ENCODE results near the gene ADAMTS4.
"Not testable (repeated sequence)": the region's sequence is repeated elsewhere in the genome, so short reads cannot be mapped to it uniquely, and the experiment has no call there.

The ADAMTS4 gene, protein sequence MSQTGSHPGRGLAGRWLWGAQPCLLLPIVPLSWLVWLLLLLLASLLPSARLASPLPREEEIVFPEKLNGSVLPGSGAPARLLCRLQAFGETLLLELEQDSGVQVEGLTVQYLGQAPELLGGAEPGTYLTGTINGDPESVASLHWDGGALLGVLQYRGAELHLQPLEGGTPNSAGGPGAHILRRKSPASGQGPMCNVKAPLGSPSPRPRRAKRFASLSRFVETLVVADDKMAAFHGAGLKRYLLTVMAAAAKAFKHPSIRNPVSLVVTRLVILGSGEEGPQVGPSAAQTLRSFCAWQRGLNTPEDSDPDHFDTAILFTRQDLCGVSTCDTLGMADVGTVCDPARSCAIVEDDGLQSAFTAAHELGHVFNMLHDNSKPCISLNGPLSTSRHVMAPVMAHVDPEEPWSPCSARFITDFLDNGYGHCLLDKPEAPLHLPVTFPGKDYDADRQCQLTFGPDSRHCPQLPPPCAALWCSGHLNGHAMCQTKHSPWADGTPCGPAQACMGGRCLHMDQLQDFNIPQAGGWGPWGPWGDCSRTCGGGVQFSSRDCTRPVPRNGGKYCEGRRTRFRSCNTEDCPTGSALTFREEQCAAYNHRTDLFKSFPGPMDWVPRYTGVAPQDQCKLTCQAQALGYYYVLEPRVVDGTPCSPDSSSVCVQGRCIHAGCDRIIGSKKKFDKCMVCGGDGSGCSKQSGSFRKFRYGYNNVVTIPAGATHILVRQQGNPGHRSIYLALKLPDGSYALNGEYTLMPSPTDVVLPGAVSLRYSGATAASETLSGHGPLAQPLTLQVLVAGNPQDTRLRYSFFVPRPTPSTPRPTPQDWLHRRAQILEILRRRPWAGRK

DNA sequence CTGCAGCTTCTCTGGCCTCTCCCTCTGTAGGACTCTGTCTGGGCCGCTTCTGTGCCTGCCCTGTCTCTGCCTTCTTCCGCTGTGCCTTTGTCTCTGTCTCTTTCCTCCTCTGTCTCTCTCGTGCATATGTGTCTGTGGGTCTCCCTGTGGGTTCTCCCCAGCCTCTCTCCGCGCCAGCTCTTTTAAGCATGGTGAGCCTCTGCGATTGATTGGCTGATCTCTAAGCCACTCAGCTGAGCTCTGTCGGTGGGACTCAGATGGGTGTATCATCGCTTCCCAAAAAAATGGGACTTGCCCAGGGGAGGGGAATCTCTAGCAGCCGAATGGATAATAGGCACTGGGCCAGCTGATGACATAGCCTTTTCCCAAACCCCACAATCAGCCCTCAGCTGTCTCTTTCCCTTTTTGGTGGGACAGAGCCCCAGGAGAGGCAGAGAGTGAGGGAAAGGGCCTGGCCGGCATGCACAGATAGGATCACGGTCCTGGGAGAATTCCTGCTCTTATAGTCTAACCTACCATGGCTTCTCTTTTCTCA lies at the start of gene ADAMTS4:
TSS of gene ADAMTS4 (minus strand) at position 158 of the 535 bp plus-strand sequence. CDS start 427 bp downstream, outside the sequence.
- DNase-seq: no peak

DNA sequence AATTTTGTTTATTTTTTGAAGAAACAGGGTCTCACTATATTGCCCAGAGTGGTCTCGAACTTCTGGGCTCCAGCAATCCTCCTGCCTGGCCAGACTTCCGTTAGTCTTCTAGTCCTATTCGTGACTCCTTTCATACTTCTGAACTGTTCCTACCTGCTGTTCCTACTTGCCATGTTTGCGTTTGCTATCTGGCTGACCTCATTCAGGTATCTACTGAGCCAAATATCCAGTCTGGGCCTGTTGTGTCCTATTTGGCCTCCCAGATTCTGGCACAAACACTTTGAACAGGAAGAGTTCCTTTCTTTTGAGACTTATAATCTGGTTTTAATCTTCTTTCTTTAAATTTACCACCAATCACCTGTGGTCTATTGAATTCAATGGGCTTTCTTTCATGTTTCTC lies 46.0 kb upstream of the ADAMTS4 start:
- DNase-seq: no peak

DNA sequence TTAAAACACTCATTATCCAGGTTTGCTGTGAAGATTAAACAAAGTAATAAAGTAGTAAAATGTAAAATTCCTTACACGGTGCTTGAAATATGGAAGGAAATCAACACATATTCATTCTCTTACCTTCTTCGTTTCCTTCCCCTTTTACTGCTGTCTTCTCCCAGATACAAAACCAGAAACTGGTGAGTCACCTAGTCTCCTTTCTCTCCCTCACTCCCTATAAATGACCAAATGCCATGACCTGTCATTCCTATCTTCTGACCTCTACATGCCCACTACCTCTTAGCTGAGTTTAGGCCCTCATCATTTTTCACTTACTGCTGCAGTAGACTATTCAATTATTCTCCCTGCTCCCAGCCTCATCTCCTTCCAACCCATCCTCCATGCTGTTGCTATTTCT lies 43.5 kb upstream of the ADAMTS4 start:
- DNase-seq: no peak

DNA sequence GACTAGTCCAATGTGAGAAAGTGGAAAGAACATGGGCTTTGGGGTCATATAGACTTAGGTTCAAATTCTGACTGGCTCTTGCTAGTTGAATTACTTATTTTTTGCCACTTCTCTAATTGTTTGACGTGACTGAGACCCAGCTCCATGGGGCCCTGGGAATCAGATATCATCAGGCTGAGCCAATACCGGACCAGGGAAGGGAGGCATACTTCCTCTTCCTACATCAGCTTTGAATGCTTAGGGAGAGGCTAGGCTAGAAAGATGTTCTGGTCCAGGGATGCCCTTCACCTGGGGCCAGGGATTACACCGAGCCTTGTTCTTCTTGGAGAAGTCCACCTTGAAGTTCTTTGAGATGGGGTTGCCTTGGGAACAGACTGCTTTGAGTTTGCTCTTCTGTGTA lies 42.8 kb upstream of the ADAMTS4 start:
- no peak for DNase-seq

DNA sequence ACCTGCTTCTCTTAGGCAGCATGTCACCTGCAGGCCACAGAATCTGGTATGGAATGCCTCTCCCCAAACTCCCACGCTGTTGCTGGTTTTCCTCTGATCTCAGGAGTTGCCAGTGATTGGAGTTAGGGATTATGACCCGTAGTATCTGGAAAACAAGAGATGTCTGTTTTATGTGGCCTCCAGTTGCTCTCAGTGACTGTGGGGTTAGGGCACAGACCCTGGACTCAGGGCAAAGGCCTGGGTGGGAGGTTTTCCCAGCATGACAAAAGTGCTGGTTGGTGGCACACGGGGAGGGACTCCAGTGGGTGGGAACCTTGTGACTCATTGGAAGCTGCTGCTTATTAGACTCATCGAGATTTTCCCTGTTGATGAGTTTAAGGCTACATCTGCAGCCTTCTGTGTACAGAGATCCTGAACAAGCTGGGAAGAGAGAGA lies 39.2 kb upstream of the ADAMTS4 start, which contains the start of gene NR1I3:
TSS of gene NR1I3 (minus strand) at position 165 of the 435 bp plus-strand sequence. CDS start 1,638 bp downstream, outside the sequence.
- DNase-seq: no peak

DNA sequence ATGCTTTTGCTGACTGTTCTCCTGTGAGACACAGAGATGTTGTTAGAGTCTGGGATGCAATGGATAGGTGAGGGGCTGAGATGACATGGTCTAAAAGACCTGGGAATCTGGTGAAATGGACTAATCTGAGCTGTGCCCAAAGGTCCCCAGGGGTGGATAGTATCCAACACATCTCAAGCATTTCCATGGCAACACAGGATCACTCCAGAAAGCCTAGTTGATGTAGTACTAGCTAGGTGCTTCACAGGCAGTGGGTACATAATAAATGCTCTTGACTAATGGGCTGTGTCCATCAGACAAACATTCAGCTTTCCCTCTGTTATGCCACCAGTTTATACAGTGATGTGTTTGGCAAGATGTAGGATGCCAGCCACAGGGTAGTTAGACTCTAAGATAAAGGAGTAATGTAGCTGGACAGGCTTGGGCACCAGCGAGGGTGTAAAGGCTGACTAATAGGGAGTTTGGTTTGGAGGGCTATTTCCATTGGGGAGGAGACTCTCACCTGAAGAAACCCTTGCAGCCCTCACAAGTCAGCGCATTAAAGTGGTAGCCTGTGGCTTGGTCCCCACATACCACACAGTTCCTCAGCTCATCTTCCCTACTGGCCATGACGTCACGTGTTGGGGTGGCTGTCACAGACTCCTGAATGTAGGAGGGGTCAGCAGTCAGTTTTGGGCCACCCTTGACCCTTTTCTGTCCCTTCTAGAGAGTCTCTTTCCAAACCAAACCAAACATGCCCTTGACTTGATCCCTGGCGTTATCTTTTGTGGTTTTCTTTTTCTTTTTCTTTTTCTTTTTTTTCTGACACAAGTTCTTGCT lies 37.3 kb upstream of the ADAMTS4 start:
- DNase-seq: no peak

DNA sequence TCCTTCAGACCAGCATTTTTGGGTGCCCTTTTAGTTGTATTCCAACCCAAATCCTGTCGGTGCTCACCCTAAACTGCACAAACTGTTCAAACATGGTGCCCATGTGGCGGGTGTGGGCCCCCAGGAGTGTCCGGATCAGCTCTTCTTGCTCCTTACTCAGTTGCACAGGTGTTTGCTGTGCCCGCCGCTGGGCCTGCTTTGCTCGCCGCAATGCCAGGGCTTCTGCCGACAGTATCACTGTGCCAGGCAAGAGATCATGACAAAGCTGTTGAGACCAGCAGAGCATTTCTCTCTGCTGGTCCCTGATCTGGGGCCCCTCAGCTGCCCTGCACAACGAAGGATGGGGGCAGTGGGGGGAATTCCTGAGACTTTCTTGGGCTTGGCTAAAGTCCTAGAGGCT lies 34.2 kb upstream of the ADAMTS4 start:
- no peak for DNase-seq

DNA sequence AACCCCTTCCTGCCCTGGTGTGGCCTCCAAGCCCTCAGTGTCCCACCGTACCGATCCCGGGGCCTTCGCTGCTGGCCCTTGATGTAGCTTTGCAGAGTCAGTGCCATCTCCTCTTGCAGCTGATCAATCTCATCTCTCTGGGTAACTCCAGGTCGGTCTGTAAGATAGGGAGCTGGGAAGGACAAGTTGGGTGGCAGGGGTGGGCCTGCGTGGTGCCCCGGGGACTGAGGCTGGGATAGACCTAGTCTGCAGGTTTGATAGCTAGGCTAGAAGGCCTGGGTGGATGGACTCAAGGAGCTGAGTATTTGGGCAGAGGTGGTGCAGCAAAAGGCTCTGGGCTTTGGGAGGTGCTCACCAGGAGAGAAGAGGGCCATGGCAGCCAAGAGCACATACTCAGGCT lies 31.9 kb upstream of the ADAMTS4 start:
- no peak for DNase-seq

DNA sequence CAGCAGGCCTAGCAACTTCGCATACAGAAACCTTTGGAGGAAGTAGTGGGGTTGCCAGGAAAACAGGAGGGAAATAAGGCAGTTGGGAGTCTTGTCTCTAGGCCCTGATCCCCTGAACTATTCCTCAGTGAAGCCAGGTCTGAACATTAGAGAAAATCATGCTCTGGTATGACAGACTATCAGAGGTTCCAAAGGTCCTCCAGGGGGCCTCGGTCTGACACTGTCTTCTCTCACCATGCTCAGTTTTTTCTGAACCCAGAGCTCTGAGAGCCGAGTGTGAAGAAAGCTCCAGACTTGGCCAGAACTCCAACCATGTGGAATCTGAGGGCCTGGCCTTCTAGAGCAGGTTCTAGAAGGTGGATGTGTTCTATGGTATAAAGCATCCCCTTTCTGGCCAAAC lies 31.0 kb upstream of the ADAMTS4 start:
- no peak for DNase-seq

DNA sequence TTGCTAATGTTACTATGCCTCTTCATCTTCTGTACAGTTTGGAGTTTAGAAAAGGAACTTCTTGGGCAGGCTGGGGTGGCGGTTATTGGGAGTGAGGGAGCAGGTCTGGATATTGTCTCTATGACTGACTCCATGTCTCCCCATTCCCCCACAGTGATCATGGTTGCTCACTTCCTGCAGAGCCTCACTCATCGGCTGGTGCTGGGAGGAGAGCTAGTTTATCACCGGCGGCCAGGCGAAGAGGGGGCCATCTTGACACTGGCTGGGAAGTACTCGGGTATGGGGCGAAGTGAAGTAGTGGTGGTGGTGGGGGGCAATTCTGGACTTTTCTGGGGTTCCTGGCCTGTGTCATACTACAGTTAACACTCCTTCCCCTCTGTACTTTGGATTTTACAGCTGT lies 29.2 kb upstream of the ADAMTS4 start:
- no peak for DNase-seq

DNA sequence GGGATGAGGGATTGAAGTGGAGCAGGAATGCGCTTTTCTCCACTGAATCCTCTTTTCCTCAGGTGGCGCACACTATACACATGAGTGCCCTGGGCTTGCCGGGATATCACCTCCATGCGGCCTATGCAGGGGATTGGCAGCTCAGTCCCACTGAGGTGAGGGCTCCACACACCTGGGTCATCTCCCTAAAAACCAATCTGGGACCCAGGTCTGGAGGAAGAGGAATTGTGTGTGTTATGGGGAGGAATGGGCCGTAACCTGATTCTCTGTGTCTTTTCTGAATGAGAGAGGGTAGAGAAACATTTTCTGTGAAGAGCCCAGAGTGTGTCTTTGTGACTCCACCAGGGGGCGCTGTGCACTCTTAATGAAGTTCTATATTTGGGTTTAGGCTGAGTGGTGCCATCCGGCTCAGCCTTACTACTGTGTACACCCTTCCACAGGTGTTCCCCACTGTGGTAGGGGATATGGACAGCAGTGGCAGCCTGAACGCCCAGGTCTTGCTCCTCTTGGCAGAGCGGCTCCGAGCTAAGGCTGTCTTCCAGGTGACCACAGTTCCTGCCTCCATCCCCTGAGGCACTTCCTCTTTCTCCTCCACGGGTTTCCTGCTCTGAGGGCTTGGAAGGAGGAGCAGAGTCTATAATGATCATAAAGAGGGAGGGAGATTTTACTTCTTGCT lies 28.5 kb upstream of the ADAMTS4 start:
- DNase-seq: peak; percentile 93

DNA sequence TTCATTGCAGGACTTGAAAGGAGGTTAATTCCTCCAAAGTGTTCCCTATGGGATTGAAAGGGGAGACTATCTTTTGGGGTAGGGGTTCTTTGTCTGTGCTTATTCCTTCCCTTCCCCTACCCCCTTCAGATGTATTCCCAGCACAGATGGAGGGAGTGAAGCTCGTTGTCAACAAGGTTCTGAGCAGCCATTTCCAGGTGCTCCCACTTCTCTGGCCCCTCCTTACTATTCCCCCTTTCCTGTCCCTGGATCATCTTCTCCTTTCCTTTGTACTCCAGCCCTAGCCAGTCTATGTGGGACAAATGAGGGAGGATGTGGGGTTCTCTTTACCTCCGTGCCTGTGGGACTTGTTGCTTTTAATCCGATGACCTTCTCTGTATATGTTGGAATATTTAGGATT lies 27.9 kb upstream of the ADAMTS4 start:
- DNase-seq: no peak

DNA sequence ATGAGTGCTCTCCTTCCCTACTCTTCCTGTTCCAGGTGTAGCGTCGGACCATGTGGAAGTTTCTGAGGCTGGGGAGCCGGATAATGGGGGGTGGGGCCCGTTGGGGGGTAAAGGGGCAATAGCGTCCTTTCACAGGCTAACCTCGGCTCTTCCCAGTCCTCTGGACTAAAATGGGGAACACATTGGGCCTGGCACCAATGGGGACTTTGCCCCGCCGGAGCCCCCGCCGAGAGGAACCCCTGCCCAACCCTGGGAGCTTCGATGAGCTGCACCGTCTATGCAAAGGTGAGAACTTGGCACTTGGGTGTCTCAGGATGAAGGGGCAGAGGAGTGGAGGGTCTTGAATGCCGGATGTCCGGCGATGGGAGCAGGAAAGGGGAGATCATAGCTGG lies 27.5 kb upstream of the ADAMTS4 start:
- DNase-seq: no peak

DNA sequence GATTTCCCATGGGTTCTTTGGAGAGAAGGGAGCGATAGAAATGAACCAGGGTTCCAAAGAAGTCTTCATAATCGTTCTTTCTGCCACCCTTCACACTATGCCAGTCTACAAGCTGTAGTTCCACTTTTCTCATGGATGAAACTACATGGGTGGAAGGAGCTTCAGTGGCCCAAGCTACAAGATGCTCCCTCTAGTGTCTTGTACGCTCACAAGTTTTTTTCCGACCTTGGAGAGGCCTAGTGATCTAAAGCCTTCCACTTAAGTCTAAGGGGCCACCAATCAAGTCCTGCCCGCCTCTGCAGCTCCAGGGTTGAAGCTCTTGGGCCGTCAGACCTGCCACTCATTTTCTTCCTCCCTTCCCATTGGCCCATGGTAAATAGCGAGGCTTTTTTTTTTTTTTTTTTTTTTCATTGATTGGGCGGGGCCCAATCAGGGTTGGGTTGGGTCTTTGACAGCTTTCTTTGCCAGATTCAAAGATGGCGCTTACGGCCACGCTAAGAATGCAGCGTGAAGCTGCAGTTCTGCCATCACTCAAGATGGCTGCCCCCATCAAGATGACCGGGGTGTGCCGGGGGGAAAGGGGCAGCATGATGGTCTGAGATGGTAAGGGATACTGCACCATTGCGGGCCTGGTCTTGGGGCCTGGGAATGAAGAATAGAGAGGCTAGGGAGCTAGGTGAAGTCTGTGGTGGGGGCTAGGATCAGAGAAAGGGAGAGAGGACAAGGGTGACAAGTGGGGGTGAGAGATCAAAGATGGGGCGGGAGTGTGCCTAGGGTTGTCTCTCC lies 26.9 kb upstream of the ADAMTS4 start, which contains the start of gene TOMM40L:
TSS of gene TOMM40L (plus strand) at position 527 of the 786 bp plus-strand sequence. CDS start 430 bp downstream, outside the sequence.
- DNase-seq: peak; percentile 85

DNA sequence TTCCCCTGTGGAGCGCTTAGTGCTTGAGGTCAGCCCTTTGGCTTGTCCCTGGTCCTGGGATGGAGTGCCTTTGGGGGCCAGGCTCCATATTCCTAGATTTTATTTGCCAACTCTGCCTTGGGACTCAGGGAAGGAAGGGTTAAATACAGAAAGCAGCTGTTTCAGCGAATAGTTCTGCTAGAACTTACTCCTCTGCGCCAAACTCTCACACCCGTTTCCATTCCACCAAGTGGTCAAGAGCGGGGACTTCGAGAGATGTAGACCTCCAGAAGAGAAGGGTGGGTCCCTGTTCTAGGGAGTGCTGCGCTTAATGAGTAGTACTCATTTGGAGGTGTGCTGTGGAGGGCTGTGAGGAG lies 26.3 kb upstream of the ADAMTS4 start:
- DNase-seq: no peak

DNA sequence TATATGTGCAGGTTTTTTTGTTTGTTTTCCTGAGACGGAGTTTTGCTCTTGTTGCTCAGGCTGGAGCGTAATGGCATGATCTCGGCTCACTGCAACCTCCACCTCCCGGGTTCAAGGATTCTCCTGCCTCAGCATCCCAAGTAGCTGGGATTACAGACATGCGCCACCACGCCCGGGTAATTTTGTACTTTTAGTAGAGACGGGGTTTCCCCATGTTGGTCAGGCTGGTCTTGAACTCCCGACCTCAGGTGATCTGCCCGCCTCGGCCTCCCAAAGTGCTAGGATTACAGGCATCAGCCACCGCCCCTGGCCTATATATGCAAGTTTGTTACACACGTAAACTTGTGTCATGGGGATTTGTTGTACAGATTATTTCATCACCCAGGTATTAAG lies 25.8 kb upstream of the ADAMTS4 start:
- DNase-seq: not testable (repeated sequence)

DNA sequence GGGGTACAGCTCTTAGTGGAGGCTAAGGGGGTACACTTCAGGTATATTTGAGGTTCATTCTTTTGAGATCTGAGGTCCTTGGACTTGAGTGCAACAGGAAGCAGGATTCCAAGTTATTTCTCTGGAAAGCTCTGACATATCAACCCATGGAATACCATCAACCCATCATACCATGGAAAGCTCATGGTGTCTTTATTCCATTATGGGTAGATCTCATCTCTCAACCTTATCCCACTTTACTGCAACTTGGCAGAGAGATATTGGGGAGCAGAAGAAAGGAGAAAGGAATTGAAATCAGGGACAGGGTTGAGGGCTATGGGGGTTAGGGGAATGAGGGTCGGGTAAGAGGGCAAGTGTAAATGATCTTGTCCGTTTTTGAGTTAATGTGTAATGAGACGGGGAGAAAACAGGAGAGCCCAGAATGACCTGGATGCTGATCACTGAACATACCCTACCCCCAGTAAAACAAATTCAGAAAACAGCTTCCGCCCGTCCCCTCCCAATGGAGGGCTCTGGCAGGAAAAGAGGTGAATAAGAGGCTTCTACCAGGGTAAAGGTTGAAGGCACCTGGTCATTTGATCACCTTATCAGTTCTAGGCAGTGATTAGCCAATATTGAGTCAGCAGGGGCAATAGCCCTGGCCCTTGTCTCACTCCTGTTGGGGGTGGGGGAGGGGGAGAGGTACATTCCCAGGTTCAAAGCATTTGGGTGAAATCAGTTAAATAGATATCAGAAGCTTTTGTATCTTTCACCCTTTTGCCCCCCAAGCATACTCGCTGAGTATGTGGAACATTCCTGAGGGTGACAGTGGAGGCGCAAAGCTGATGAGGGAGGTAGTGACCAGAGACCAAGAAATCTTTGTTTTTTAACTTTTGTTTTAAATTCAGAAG lies 25.2 kb upstream of the ADAMTS4 start:
- no peak for DNase-seq

DNA sequence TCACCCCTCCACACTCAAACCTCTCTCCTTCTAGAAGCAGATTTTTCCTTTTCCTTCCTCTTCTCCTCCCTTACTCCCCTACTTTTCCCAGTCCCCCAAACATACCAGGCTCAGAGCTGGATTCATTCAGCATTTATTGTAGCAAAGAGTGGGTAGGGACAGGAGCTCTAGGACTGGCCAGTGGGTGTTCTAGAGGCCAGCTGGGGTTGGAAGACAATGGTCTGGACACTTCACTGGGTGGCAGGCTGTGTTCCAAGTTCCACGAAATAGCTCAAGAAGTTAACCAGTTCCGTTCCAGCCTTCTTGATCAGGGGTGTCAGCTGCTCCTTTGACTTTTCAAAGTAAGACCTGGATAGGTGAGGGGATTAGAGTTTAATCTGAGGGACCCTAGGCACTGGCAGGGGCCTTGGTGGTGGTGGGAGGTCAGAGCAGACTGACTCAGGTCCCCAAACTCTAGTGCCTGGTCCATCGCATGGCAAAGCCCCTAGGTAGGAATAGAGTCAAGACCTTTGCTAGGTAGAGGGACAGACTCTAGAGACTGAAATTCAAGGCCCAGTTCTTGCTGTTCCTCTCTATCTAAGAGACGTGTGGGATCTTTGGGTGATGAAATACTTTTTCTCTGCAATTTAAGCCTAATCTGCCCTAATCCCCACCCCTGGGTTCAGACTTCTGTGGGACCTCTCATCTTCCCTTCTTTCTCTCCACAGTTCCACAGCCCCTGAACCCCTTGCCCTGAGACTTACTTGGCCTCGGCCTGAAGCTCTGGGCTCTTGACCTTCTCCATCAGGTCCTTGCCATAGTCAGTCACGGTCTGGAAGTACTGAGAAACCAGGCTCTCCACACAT lies 23.5 kb upstream of the ADAMTS4 start:
- no peak for DNase-seq

DNA sequence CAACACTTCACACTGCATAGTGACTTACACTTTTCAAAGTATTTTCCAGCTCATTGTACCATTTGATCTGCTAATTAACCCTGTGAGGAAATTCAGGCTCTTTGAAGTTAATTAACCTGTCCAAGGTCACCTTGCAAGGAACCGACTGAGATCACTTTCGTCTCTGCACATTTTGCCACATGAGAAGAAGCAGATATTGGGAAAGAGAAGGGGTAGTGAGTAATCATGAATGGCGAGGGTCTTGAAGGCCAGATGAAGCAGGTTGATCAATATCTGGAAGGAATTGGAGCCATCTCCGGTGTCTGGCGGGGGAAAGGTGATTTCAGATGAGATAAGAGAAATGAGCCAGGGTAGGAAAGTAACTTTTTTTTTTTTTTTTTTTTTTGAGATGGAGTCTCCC lies 21.1 kb upstream of the ADAMTS4 start:
- no peak for DNase-seq
